NCI-H1436 (cell line): ENCODE data around the gene MDM1.

Source experiments
- DNase-seq: peaks from one replicate; lab custom pipeline; 2025; lab: John Stamatoyannopoulos, UW

Gene MDM1

DNA sequence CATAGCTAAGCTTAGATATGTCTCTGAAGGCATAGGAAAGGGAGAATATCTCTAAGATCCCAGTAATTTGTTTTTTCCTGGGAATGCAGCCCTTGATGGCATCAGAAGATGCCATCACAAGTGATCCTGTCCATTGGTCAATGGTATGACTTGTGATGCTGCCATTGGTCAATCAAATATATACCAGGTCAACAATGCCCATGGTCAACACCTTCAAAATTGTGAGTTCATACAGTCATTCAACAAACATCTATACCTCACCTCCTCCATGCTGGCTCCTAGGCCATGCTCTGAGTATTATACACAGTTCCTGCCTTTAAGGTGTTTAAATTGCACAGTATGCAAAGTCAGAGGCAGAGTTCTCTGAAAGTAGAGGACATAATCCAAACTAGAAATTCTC is 59.4 kb downstream of the MDM1 start:
- DNase-seq, result no peak

DNA sequence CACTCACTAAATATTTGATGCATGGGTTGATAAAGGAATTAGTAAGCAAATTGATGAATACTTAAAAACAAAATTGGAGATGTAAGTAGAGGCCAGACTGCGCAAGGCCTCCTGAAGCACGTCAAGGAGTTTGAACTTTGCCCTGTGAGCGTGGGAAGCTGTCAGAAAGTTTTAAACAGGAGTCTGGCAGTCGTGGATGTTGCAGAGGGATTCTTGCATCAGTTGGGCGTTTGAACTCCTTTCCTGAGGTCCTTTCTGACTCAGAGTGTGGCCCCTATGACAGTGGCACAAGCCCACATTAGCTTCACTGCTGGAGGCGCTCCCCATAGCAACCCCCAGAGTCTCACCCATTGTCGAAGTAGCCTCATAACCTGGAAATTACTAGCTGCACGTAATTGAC is 60.8 kb downstream of the MDM1 start:
- no peak for DNase-seq

DNA sequence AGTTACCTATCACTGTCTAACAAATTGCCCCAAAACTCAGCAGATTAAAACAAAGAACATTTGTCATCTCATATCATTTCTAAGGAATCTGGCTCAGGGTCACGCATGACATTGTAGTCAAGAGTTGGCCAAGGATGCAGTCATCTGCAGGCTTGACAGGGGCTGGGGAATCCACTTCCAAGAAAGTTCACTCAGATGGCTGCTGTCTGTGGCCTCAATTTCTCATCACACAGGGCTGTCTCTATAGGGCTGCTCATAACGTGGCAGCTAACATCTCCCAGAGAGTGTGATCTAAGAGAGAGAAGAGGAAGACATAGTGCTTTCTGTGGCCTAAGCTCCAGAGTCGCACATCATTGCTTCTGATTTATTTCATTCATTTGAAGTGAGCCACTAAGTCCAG is 61.8 kb downstream of the MDM1 start:
- DNase-seq, result no peak

GRCh38 chr12:68269779-68270178 is 62.4 kb downstream of the MDM1 start:
- no peak for DNase-seq

DNA sequence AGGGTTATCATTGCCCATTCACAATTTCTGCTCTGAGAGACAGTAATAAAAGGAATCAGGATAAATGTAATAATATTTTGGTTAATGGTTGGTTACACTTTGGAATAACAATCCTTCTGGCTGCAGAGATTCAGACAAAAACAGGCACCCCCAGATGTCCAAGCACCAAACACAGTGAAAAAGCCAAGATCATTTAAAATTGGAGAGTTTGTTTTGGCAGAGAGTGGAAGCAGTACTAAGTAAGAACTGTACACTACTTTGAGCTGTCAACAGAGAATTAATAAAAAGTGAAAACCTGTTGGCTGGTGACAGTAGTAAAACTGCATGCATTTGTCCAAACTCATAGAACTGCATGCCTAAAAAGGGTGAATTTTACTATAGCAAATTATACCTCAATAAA is 63.2 kb downstream of the MDM1 start:
- DNase-seq, result no peak

DNA sequence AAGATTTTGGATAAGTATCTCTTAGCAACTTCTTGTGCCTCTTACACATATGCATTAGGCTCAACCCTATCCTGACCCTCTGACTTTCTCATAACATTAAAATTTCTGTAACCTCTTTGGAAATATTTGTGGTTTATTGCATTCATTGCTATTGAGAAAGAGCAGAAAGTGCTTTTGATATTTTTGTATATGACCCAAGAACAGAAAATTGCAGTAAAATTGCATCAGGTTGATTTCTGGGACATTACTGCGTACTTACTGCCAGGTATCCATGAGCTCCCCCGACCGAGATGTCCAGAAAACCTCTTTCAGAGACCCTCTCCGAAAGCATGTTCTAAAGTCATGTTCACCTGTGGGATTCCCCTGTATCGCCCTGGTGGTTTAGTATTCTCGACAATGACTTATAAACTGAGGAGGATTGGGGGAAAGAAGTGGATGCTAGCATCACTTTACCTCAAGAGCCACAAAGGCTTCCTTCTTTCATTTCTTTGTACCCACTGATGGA is 64.2 kb downstream of the MDM1 start:
- no peak for DNase-seq

GRCh38 chr12:68264857-68265256 is 67.3 kb downstream of the MDM1 start:
- DNase-seq, result no peak

GRCh38 chr12:68264158-68264855 is 67.9 kb downstream of the MDM1 start:
- no peak for DNase-seq

GRCh38 chr12:68263366-68263765 is 68.8 kb downstream of the MDM1 start:
- DNase-seq, result no peak

- DNase-seq, result no peak
Measured at GRCh38 chr12:68261896-68262295, 70.3 kb downstream of the MDM1 start.

DNA sequence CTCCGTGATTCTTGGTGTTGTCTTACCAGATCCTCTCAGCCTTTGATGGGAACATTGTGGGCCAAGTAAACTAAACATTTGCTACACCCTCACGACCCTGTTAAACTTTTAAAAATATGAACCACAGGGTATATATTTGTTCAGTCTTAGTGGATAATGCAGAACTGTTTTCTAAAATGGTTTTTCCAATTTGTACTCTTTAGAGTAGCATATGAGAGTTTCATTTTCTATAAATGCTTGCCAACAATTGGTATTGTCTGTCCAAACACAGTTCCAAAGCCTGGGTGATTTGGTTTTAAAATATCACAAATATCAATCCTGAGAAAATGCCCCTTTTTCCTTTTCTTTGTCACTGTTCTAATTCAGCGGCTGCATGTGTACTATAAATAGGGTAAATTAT is 72.0 kb downstream of the MDM1 start:
- no peak for DNase-seq

GRCh38 chr12:68259318-68259940 is 72.7 kb downstream of the MDM1 start:
- no peak for DNase-seq

- DNase-seq, result no peak
Measured at GRCh38 chr12:68253504-68253903, 78.7 kb downstream of the MDM1 start, which contains the start of gene IL22. IL22 (minus strand) TSS chr12:68253604; CDS start chr12:68253448, 156 bp downstream.

DNA sequence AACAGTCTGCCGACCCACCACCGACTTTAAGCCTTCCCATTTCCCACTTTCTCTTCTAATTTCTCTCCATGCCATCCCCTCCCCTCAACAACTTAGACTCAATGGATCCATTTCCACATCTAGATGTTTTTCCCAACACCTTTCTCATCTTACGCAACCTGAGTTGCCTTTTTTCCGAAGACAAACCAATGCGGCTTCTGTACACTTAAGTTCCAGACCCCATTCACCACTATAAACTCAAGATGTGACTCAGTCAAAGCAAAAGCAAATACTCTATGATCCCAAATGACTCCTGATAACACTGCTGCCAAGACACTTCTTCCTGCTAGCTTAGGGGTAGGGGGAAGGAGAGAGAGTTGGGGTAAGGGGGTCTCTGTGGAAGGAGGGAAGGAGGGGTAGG is 80.1 kb downstream of the MDM1 start:
- no peak for DNase-seq

GRCh38 chr12:68250454-68250853 is 81.7 kb downstream of the MDM1 start:
- no peak for DNase-seq

DNA sequence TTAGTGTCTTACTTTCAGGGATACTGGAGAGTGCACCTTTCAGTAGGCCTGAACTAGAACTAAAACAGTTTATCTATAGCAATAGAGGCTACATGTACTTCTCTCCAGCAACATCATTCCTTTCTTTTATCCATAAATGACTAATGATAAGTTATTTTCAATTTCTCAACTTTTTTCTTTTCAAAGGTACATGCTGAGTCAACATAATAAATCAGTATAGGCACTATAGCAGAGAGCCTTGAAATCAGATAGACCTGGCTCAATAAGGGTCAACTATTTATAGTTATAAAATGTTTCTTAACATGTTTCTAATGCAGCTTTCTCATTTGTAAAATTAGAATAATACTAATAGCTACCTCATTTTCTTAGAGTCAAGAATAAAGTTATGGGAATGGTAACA is 84.4 kb downstream of the MDM1 start:
- DNase-seq, result no peak

DNA sequence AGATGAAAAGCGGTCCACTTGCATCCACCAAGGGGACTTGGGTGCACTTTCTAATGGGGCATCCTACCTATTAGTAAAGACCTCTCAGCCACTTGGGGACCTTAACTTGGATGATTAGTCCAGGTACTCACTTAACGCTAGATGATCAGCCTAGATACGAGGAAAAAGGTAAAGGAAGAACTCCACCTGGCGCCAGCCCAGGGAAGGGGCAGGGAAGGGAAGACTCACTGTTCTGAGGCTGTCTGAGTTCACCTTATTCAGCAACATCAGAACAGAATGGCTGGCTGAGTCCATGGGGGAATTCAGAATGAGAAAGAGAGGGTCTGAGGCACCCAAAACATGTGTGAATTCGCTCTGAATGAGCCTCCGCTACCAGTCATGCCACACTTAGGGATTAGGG is 85.8 kb downstream of the MDM1 start:
- no peak for DNase-seq

DNA sequence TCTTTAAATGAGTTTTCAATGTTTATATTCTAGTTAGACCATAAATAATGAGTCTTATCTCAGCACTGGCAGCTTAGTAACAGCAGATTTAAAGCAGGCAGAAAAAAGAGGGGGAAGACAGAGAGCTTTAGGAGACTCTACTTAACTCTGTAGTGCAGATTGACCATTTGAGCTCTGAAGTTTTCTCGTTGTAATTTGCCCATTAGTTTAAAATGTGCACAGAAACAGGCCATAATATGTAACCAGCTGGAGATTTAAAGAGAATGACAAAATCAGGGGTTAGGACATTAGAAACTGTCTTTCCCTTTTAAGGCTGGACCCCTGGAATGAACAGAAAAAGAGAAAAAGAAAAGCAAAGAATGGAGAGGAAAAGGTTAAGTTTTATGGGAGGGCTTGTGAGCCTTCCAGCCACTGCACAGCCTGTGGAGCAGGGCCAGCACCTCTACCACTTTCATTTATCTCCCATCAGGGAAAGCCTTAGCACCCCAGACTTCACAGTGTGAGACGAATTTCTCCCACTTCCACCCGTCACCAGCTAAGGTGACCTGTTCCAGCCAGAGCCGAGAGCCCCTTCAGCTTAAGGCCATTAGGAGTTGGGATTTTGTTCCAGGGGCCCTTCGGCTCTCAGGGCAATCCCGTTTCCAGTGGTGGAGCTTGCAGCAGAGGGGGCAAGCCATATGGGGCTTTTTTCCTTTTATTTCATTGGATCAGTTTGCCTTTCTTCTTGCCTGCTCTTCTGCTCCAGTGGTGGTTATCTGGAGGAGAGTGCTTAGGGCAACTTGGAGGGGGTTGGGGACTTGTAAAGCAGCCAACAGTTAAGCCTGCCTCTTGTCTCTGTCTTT is 86.8 kb downstream of the MDM1 start:
- no peak for DNase-seq
